Activated naive CD4-positive, alpha-beta T cell treated with anti-CD3 and anti-CD28 coated beads, Interleukin-2, amount 10 ng/mL, durations not matched to agents 7 days and 5 days (primary cell): ENCODE measurements around the gene TCEAL8.
"Not testable (repeated sequence)": the region's sequence is repeated elsewhere in the genome, so short reads cannot be mapped to it uniquely, and the experiment has no call there.

Experiments used
- CTCF ChIA-PET: fragments of 350-600 bp; sonication (Branson Sonifier 250); formaldehyde crosslinking; loops from one replicate; lab custom pipeline; 2021; ENCODE audit warnings: antibody characterized with exemption; lab: Charles Lee
- DNase-seq: peaks from one replicate; pipeline ENCODE4 v3.0.0-alpha.2; 2020
- H3K27ac Mint-ChIP-seq: one replicate; pipeline ENCODE4 v1.8.0; 2021; ENCODE audit warnings: mild to moderate bottlenecking, moderate library complexity, mixed read lengths
- H3K27me3 Mint-ChIP-seq: one replicate; pipeline ENCODE4 v1.8.0; 2021; ENCODE audit warnings: mild to moderate bottlenecking, mixed read lengths
- H3K36me3 Mint-ChIP-seq: one replicate; pipeline ENCODE4 v1.8.0; 2021; ENCODE audit warnings: mixed read lengths
- H3K4me1 Mint-ChIP-seq: one replicate; pipeline ENCODE4 v1.8.0; 2021; ENCODE audit warnings: mixed read lengths
- H3K4me3 Mint-ChIP-seq: one replicate; pipeline ENCODE4 v1.8.0; 2021; ENCODE audit warnings: mild to moderate bottlenecking, moderate library complexity, mixed read lengths
- H3K9me3 Mint-ChIP-seq: one replicate; pipeline ENCODE4 v1.8.0; 2021; ENCODE audit warnings: mixed read lengths

Gene TCEAL8

GRCh38 chrX:103240155-103240554 is 14.8 kb downstream of the TCEAL8 start:
- H3K9me3 Mint-ChIP-seq, result no peaks in the 10 kb centered on the region
- no peaks in the 10 kb centered on the region for H3K36me3 Mint-ChIP-seq
- DNase-seq, result no peak
- peaks cover 5% of the 10 kb centered on the region for H3K27me3 Mint-ChIP-seq
- no peaks in the 10 kb centered on the region for H3K4me1 Mint-ChIP-seq
- H3K4me3 Mint-ChIP-seq, result no peak overlapping the region
- no peak overlapping the region for H3K27ac Mint-ChIP-seq
- CTCF ChIA-PET, result no interaction called here

- no peak for DNase-seq
- H3K27ac Mint-ChIP-seq, result no peak overlapping the region
- H3K36me3 Mint-ChIP-seq, result no peaks in the 10 kb centered on the region
- CTCF ChIA-PET, result no interaction called here
- no peaks in the 10 kb centered on the region for H3K27me3 Mint-ChIP-seq
- H3K4me3 Mint-ChIP-seq, result no peak overlapping the region
- no peaks in the 10 kb centered on the region for H3K9me3 Mint-ChIP-seq
- H3K4me1 Mint-ChIP-seq, result no peaks in the 10 kb centered on the region
These were observed 18.7 kb downstream of the TCEAL8 start for GRCh38 chrX:103236296-103236695.

GRCh38 chrX:103235608-103236007 is 19.3 kb downstream of the TCEAL8 start:
- not testable (repeated sequence) for H3K36me3 Mint-ChIP-seq, DNase-seq, H3K4me3 Mint-ChIP-seq

GRCh38 chrX:103234869-103235268 is 20.1 kb downstream of the TCEAL8 start:
- Mint-ChIP-seq H3K27me3 (no peaks in the 10 kb centered on the region), H3K9me3 (no peaks in the 10 kb centered on the region), H3K36me3 (no peaks in the 10 kb centered on the region), H3K4me1 (no peaks in the 10 kb centered on the region), H3K4me3 (no peak overlapping the region), H3K27ac (no peak overlapping the region)
- CTCF ChIA-PET, result no interaction called here
- no peak for DNase-seq

More at GRCh38 chrX:103235608-103236007, 19.3 kb downstream of the TCEAL8 start:
- H3K27ac Mint-ChIP-seq, H3K9me3 Mint-ChIP-seq, H3K4me1 Mint-ChIP-seq, CTCF ChIA-PET, H3K27me3 Mint-ChIP-seq: not testable (repeated sequence)

- H3K27me3 Mint-ChIP-seq, result no peaks in the 10 kb centered on the region
- CTCF ChIA-PET, result no interaction called here
- no peaks in the 10 kb centered on the region for H3K9me3 Mint-ChIP-seq
- no peaks in the 10 kb centered on the region for H3K4me1 Mint-ChIP-seq
- no peak for DNase-seq
- no peaks in the 10 kb centered on the region for H3K36me3 Mint-ChIP-seq
- no peak overlapping the region for H3K27ac Mint-ChIP-seq
- H3K4me3 Mint-ChIP-seq, result no peak overlapping the region
These were observed 21.7 kb downstream of the TCEAL8 start for GRCh38 chrX:103233263-103233662.

GRCh38 chrX:103225918-103226317 is 29.0 kb downstream of the TCEAL8 start:
- H3K4me1 Mint-ChIP-seq, CTCF ChIA-PET, H3K36me3 Mint-ChIP-seq, H3K9me3 Mint-ChIP-seq, H3K27ac Mint-ChIP-seq, DNase-seq, H3K4me3 Mint-ChIP-seq: not testable (repeated sequence)
- H3K27me3 Mint-ChIP-seq, result peaks cover 32% of the 10 kb centered on the region

GRCh38 chrX:103220511-103221323 is 34.2 kb downstream of the TCEAL8 start:
- Mint-ChIP-seq H3K27ac (no peak overlapping the region), H3K4me1 (peaks cover 3% of the 10 kb centered on the region), H3K36me3 (peaks cover 8% of the 10 kb centered on the region), H3K27me3 (peaks cover 44% of the 10 kb centered on the region), H3K4me3 (no peak overlapping the region), H3K9me3 (no peaks in the 10 kb centered on the region)
- CTCF ChIA-PET, result no interaction called here
- no peak for DNase-seq

GRCh38 chrX:103215425-103215991 is 39.4 kb downstream of the TCEAL8 start:
- Mint-ChIP-seq H3K9me3 (no peaks in the 10 kb centered on the region), H3K4me3 (peak overlapping the region; percentile 74), H3K36me3 (peaks cover 8% of the 10 kb centered on the region), H3K27me3 (peaks cover 12% of the 10 kb centered on the region), H3K4me1 (peaks cover 8% of the 10 kb centered on the region), H3K27ac (peak overlapping the region; percentile 34)
- CTCF ChIA-PET, result no interaction called here
- DNase-seq, result peak; percentile 59

GRCh38 chrX:103214870-103215424 is 40.0 kb downstream of the TCEAL8 start, which contains the start of gene BEX4:
BEX4 (plus strand) TSS chrX:103215108; CDS start chrX:103216154, 1,046 bp downstream.
- Mint-ChIP-seq H3K4me1 (peaks cover 8% of the 10 kb centered on the region), H3K4me3 (peak within 1 kb of the TSS; percentile 80)
- CTCF ChIA-PET, result no interaction called here

GRCh38 chrX:103212749-103213457 is 42.1 kb downstream of the TCEAL8 start:
- Mint-ChIP-seq H3K9me3 (no peaks in the 10 kb centered on the region), H3K27ac (no peak overlapping the region), H3K27me3 (no peaks in the 10 kb centered on the region), H3K4me1 (peaks cover 8% of the 10 kb centered on the region), H3K4me3 (no peak overlapping the region), H3K36me3 (peaks cover 8% of the 10 kb centered on the region)
- DNase-seq, result no peak
- CTCF ChIA-PET, result no interaction called here

More at GRCh38 chrX:103214870-103215424, 40.0 kb downstream of the TCEAL8 start, which contains the start of gene BEX4:
- H3K36me3 Mint-ChIP-seq, result peaks cover 8% of the 10 kb centered on the region
- H3K27ac Mint-ChIP-seq, result peak within 1 kb of the TSS; percentile 87
- H3K9me3 Mint-ChIP-seq, result no peaks in the 10 kb centered on the region
- DNase-seq, result peak; percentile 89
- peaks cover 7% of the 10 kb centered on the region for H3K27me3 Mint-ChIP-seq

GRCh38 chrX:103211012-103211715 is 43.8 kb downstream of the TCEAL8 start:
- H3K27ac Mint-ChIP-seq, result no peak overlapping the region
- peaks cover 8% of the 10 kb centered on the region for H3K4me1 Mint-ChIP-seq
- no peaks in the 10 kb centered on the region for H3K9me3 Mint-ChIP-seq
- CTCF ChIA-PET, result interaction anchor here (0.6 to 2.4 kb wide), 10 partner anchors 9 to 347 kb away, joined by 3 to 24 read pairs (median 6); no protein-coding TSS in a partner anchor
- no peak overlapping the region for H3K4me3 Mint-ChIP-seq
- H3K36me3 Mint-ChIP-seq, result peaks cover 3% of the 10 kb centered on the region
- peak; percentile 65 for DNase-seq
- peaks cover 2% of the 10 kb centered on the region for H3K27me3 Mint-ChIP-seq

- Mint-ChIP-seq H3K9me3 (no peaks in the 10 kb centered on the region), H3K4me1 (peaks cover 5% of the 10 kb centered on the region), H3K27me3 (peaks cover 5% of the 10 kb centered on the region), H3K4me3 (no peak overlapping the region), H3K36me3 (no peaks in the 10 kb centered on the region), H3K27ac (no peak overlapping the region)
- no peak for DNase-seq
- CTCF ChIA-PET, result interaction anchor here (1.4 to 2.4 kb wide), 4 partner anchors 8 to 254 kb away, joined by 3 to 24 read pairs (median 6); no protein-coding TSS in a partner anchor
These were observed 44.9 kb downstream of the TCEAL8 start for GRCh38 chrX:103210056-103210455.
